Fibroblast of skin of abdomen (primary cell): ENCODE measurements around the gene ANKH.

ENCODE experiments used
- DNase-seq: peaks from one replicate; pipeline ENCODE4 v3.0.0-alpha.2; 2013

The ANKH gene

GRCh38 chr5:14710313-14710994, 161.1 kb downstream of the ANKH start:
- no peak for DNase-seq

GRCh38 chr5:14708551-14708950, 163.0 kb downstream of the ANKH start:
- no peak for DNase-seq

- DNase-seq = no peak
These were observed 163.7 kb downstream of the ANKH start for GRCh38 chr5:14707811-14708390.

GRCh38 chr5:14706615-14707021, 165.0 kb downstream of the ANKH start:
- DNase-seq = peak; percentile 67

GRCh38 chr5:14705556-14705955, 166.0 kb downstream of the ANKH start:
- DNase-seq = no peak

GRCh38 chr5:14702238-14702839, 169.2 kb downstream of the ANKH start:
- no peak for DNase-seq

- DNase-seq = no peak
These were observed 170.0 kb downstream of the ANKH start for GRCh38 chr5:14701556-14701955.

GRCh38 chr5:14700478-14701436, 170.8 kb downstream of the ANKH start:
- peak; percentile 12 for DNase-seq

- DNase-seq = no peak
These were observed 171.7 kb downstream of the ANKH start for GRCh38 chr5:14699807-14700400.

- DNase-seq = no peak
These were observed 172.4 kb downstream of the ANKH start for GRCh38 chr5:14699159-14699558.

GRCh38 chr5:14698495-14698894, 173.1 kb downstream of the ANKH start:
- no peak for DNase-seq

GRCh38 chr5:14696851-14697250, 174.7 kb downstream of the ANKH start:
- no peak for DNase-seq

GRCh38 chr5:14696057-14696456, 175.5 kb downstream of the ANKH start:
- no peak for DNase-seq

- no peak for DNase-seq
These were observed 176.4 kb downstream of the ANKH start for GRCh38 chr5:14695152-14695551.

GRCh38 chr5:14693070-14693469, 178.5 kb downstream of the ANKH start:
- no peak for DNase-seq

GRCh38 chr5:14687023-14687665, 184.4 kb downstream of the ANKH start:
- no peak for DNase-seq

GRCh38 chr5:14686517-14686916, 185.1 kb downstream of the ANKH start:
- no peak for DNase-seq

- peak; percentile 59 for DNase-seq
These were observed 185.8 kb downstream of the ANKH start for GRCh38 chr5:14685757-14686156.

GRCh38 chr5:14684757-14685156, 186.8 kb downstream of the ANKH start:
- no peak for DNase-seq

- DNase-seq = no peak
These were observed 187.6 kb downstream of the ANKH start for GRCh38 chr5:14683906-14684455.

GRCh38 chr5:14681236-14681752, 190.3 kb downstream of the ANKH start:
- DNase-seq = no peak
